GM12891 (cell line): ENCODE results near the gene BAIAP3.

Experiments used
- DNase-seq: peaks from one replicate; pipeline ENCODE4 v3.0.0; 2011; ENCODE audit warnings: low spot score; ENCODE audit not compliant: insufficient read length
- FAIRE-seq: peaks from 2 replicates; lab custom pipeline; 2011; peaks lifted over from hg19 to GRCh38; lab: Jason Lieb, UNC
- PAX5 ChIP-seq: IDR thresholded peaks from 2 replicates; pipeline ENCODE4 v1.6.1; 2011; ENCODE audit warnings: low read length, moderate library complexity, mild to moderate bottlenecking; ENCODE audit not compliant: insufficient read depth, severe bottlenecking
- POLR2A ChIP-seq: IDR thresholded peaks from 2 replicates; pipeline ENCODE4 v1.6.1; 2011; ENCODE audit warnings: low read depth, low read length, control low read depth
- POLR2AphosphoS5 ChIP-seq: IDR thresholded peaks from 2 replicates; pipeline ENCODE4 v1.6.1; 2011; ENCODE audit warnings: low read depth, low read length, control low read depth
- POU2F2 ChIP-seq: IDR thresholded peaks from 2 replicates; pipeline ENCODE4 v1.6.1; 2011; ENCODE audit warnings: low read depth, mild to moderate bottlenecking, control low read depth, low read length, moderate library complexity
- SPI1 ChIP-seq: IDR thresholded peaks from 2 replicates; pipeline ENCODE4 v1.6.1; 2011; ENCODE audit warnings: low read depth, low read length, control low read depth
- TAF1 ChIP-seq: IDR thresholded peaks from 2 replicates; pipeline ENCODE4 v1.6.1; 2011; ENCODE audit warnings: low read depth, low read length, control low read depth

The BAIAP3 gene

GRCh38 chr16:1310832-1311200, 22.6 kb upstream of the BAIAP3 start:
- FAIRE-seq (peak; percentile 89), DNase-seq (no peak)
- TF ChIP-seq POLR2AphosphoS5: 0 out of 2 replicates have a peak, but pooled peaks have one; percentile 2
- no peak for TF ChIP-seq PAX5

- FAIRE-seq: no peak
- no peak for TF ChIP-seq TAF1
- TF ChIP-seq POU2F2: no peak
- no peak for DNase-seq
Observed at GRCh38 chr16:1311212-1311737, 22.2 kb upstream of the BAIAP3 start.

- FAIRE-seq (no peak), DNase-seq (no peak)
- TF ChIP-seq PAX5 (no peak), POLR2AphosphoS5 (no peak), SPI1 (no peak), TAF1 (no peak), POU2F2 (no peak), POLR2A (no peak)
Observed at GRCh38 chr16:1311738-1312466, 21.5 kb upstream of the BAIAP3 start.

- no peak for TF ChIP-seq POLR2A
- no peak for TF ChIP-seq POLR2AphosphoS5
- TF ChIP-seq POU2F2: no peak
- TF ChIP-seq PAX5: no peak
- no peak for TF ChIP-seq SPI1
- TF ChIP-seq TAF1: no peak
- FAIRE-seq (no peak), DNase-seq (no peak)
Observed at GRCh38 chr16:1312467-1312816, 21.0 kb upstream of the BAIAP3 start.

- FAIRE-seq: no peak
- TF ChIP-seq TAF1 (no peak), PAX5 (no peak), POLR2A (no peak), POU2F2 (no peak), POLR2AphosphoS5 (no peak), SPI1 (no peak)
- DNase-seq: no peak
Observed at GRCh38 chr16:1312903-1313302, 20.5 kb upstream of the BAIAP3 start.

- DNase-seq (no peak), FAIRE-seq (no peak)
- TF ChIP-seq POLR2A: 0 out of 2 replicates have a peak, but pooled peaks have one; percentile 18
- no peak for TF ChIP-seq PAX5
Observed at GRCh38 chr16:1313721-1314369, 19.6 kb upstream of the BAIAP3 start.

GRCh38 chr16:1314399-1315068, 18.9 kb upstream of the BAIAP3 start:
- FAIRE-seq: no peak

GRCh38 chr16:1315081-1316032, 18.1 kb upstream of the BAIAP3 start:
- DNase-seq (no peak), FAIRE-seq (no peak)
- TF ChIP-seq POLR2AphosphoS5: peak; percentile 21; the same call in 1 of the 2 replicates
- no peak for TF ChIP-seq SPI1
- no peak for TF ChIP-seq POU2F2

More at GRCh38 chr16:1314399-1315068, 18.9 kb upstream of the BAIAP3 start:
- no peak for TF ChIP-seq POU2F2
- TF ChIP-seq POLR2A: 0 out of 2 replicates have a peak, but pooled peaks have one; percentile 15
- TF ChIP-seq POLR2AphosphoS5: peak; percentile 53
- no peak for DNase-seq

GRCh38 chr16:1316033-1316405, 17.4 kb upstream of the BAIAP3 start:
- DNase-seq (no peak), FAIRE-seq (no peak)
- no peak for TF ChIP-seq TAF1
- no peak for TF ChIP-seq POLR2A
- TF ChIP-seq PAX5: no peak
- TF ChIP-seq POLR2AphosphoS5: 0 out of 2 replicates have a peak, but pooled peaks have one; percentile 24
- TF ChIP-seq POU2F2: no peak
- no peak for TF ChIP-seq SPI1
